Keratinocyte (primary cell): ENCODE measurements around the gene TNFAIP8L2. TPM values are rescaled to one million over a fixed set of nuclear protein-coding genes. Genes with fewer than 3 reads are reported as not detected.

Experiments used
- DNase-seq: peaks from one replicate; pipeline ENCODE4 v3.0.0-alpha.2; 2011; ENCODE audit warnings: low read depth, missing footprints, low spot score
- FAIRE-seq: peaks from 2 replicates; lab custom pipeline; 2011; peaks lifted over from hg19 to GRCh38; lab: Jason Lieb, UNC
- H2AFZ ChIP-seq: 2 replicates; pipeline ENCODE4 v1.6.0; 2012; ENCODE audit warnings: low read length, control low read depth, inconsistent platforms; ENCODE audit not compliant: control insufficient read depth
- H3K27ac ChIP-seq: 2 replicates; pipeline ENCODE4 v1.5.1; 2011; ENCODE audit warnings: low read length; ENCODE audit not compliant: control insufficient read depth, insufficient read depth
- H3K27me3 ChIP-seq: 3 replicates; pipeline ENCODE4 v1.6.0; 2011; ENCODE audit warnings: low read length; ENCODE audit not compliant: control insufficient read depth, insufficient read depth; ENCODE audit errors: extremely low read depth
- H3K36me3 ChIP-seq, 2 experiments: 2 replicates in 1 of 2; 3 replicates in 1 of 2; pipeline ENCODE4 v1.5.1; 2011; ENCODE audit warnings: low read length in 2 of 2, mild to moderate bottlenecking in 1 of 2; ENCODE audit not compliant: control insufficient read depth in 2 of 2, insufficient read depth in 2 of 2; ENCODE audit errors: extremely low read depth in 1 of 2
- H3K4me1 ChIP-seq: 3 replicates; pipeline ENCODE4 v1.5.1; 2011; ENCODE audit warnings: low read length; ENCODE audit not compliant: control insufficient read depth, insufficient read depth; ENCODE audit errors: extremely low read depth
- H3K4me2 ChIP-seq: 3 replicates; pipeline ENCODE4 v1.6.0; 2011; ENCODE audit warnings: low read depth, low read length; ENCODE audit not compliant: control insufficient read depth, insufficient read depth; ENCODE audit errors: extremely low read depth
- H3K4me3 ChIP-seq, 3 experiments: fragments of 200-600 bp in 1 of 3; sonication (generic) in 1 of 3; 2 replicates in 2 of 3; 3 replicates in 1 of 3; pipeline ENCODE4 v1.5.1; 2011 to 2016; ENCODE audit warnings: low read length in 3 of 3, mild to moderate bottlenecking in 3 of 3, control low read depth in 2 of 3, inconsistent platforms in 1 of 3, low read depth in 1 of 3, mixed read lengths in 1 of 3, mixed run types in 1 of 3, moderate library complexity in 1 of 3; ENCODE audit not compliant: control insufficient read depth in 2 of 3, insufficient read depth in 2 of 3; ENCODE audit errors: extremely low read depth in 1 of 3
- H3K79me2 ChIP-seq: 2 replicates; pipeline ENCODE4 v1.6.0; 2012; ENCODE audit warnings: low read length; ENCODE audit not compliant: control insufficient read depth, insufficient read depth
- H3K9ac ChIP-seq: 3 replicates; pipeline ENCODE4 v1.6.0; 2011; ENCODE audit warnings: low read length; ENCODE audit not compliant: control insufficient read depth, insufficient read depth; ENCODE audit errors: extremely low read depth
- H3K9me1 ChIP-seq: 3 replicates; pipeline ENCODE4 v1.6.0; 2011; ENCODE audit warnings: low read length; ENCODE audit not compliant: control insufficient read depth, insufficient read depth; ENCODE audit errors: extremely low read depth
- H3K9me3 ChIP-seq: 2 replicates; pipeline ENCODE4 v1.5.1; 2012; ENCODE audit warnings: low read depth, low read length; ENCODE audit not compliant: control insufficient read depth
- H4K20me1 ChIP-seq: 3 replicates; pipeline ENCODE4 v1.6.0; 2011; ENCODE audit warnings: low read length; ENCODE audit not compliant: control insufficient read depth, insufficient read depth; ENCODE audit errors: extremely low read depth
- EZH2 ChIP-seq: IDR thresholded peaks from one replicate; pipeline ENCODE4 v1.6.1; 2012; ENCODE audit warnings: inconsistent platforms, mild to moderate bottlenecking, low read length, moderate library complexity
- dilution Hi-C: fragments of 300-500 bp; cut with MboI; formaldehyde crosslinking; loops from one replicate; pipeline ENCODE4 v1.7.0; 2020; ENCODE audit warnings: low sequenced_read_pairs; ENCODE audit not compliant: extremely low pct_ligation_motif_present
- polyA plus RNA-seq, 5 experiments: library from polyadenylated mRNA; depleted of rRNA in 3 of 5; stranded (reverse) in 3 of 5; stranded (forward) in 1 of 5; unstranded in 1 of 5; fragments of >200 nt; gene quantifications; 1 replicate in 1 of 5; 2 replicates in 3 of 5; 3 replicates in 1 of 5; pipeline versions ENCODE4 v1.2.1 to v1.2.3, GENCODE V29; 2011 to 2012; ENCODE audit warnings: missing spikeins in 2 of 5, low read depth in 1 of 5, low replicate concordance in 1 of 5
- TF ChIP-seq, protein P1 (sequence below), 3 experiments: IDR thresholded peaks in 1 of 3; conservative IDR thresholded peaks in 1 of 3; optimal IDR thresholded peaks in 1 of 3; 2 replicates in 2 of 3; 3 replicates in 1 of 3; pipeline versions ENCODE3 to v1.5.1; 2011; ENCODE audit warnings: low read length in 3 of 3, mild to moderate bottlenecking in 3 of 3, moderate library complexity in 2 of 3, control low read depth in 1 of 3, inconsistent platforms in 1 of 3; ENCODE audit not compliant: insufficient read depth in 2 of 3; ENCODE audit errors: extremely low read depth in 1 of 3

TNFAIP8L2 gene
- polyA plus RNA-seq, 1 donor (not counting 4 experiments of a cell fraction or from before 2014, with no cell fraction given): not detected

DNA sequence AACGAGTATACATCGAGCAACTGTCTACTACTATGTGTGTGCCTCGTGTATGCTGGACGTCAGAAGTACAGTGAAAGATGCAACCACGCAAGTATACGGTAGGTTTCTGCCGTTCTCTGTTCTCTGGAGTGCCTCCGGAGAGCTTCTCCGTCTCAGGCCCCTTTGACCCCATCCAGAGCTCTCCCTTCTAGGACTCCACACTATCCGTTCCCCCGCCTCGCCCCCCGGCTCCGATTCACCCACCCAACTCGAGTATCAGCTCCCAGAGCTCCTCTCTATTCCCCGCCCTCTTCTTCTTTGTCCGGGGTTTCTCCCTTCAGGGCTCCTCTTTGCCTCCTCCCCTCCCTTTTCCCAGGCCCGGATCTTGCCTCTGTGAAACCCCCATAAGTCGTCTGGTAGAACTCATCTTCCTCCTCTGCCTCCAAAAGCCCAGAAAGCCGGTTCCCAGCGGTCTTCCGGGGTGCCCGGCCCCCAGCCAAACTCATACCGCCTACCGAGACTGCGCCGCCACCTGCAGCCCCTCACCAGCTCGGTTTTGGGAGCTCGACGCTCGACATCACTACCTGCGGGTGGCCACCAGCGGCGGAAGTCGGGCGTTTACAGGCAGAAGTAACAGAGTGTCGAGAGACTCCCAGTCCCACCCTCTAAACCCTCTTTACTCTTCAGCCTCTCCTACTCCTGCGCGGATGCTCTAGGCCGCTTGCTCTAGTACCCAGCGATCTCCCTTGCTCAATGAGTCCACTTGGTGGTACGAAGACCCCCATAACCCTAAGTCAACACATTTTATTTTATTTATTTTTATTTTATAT, 33.4 kb downstream of the TNFAIP8L2 start, which contains the start of gene VPS72:
Gene VPS72, minus strand, starts transcription at position 561 of the 809 bp plus-strand sequence. Its CDS starts 76 bp downstream, at position 485.
- Histone ChIP-seq H3K27me3 (no peaks in the 10 kb centered on the region), H3K9me3 (no peaks in the 10 kb centered on the region), H3K36me3 (peaks cover 5 to 9% of the 10 kb centered on the region in 2 experiments), H3K27ac (peak within 1 kb of the TSS; percentile 91), H3K4me1 (peaks cover 29% of the 10 kb centered on the region), H4K20me1 (no peaks in the 10 kb centered on the region), H3K9me1 (no peaks in the 10 kb centered on the region), H3K4me2 (peak within 1 kb of the TSS; percentile 75), H3K9ac (peak within 1 kb of the TSS; percentile 95), H3K4me3 (peak within 1 kb of the TSS; percentile 60 to 95 (median 80)), H3K79me2 (peaks cover 36% of the 10 kb centered on the region), H2AFZ (peak within 1 kb of the TSS; percentile 86)
- TF ChIP-seq, protein P1, sequence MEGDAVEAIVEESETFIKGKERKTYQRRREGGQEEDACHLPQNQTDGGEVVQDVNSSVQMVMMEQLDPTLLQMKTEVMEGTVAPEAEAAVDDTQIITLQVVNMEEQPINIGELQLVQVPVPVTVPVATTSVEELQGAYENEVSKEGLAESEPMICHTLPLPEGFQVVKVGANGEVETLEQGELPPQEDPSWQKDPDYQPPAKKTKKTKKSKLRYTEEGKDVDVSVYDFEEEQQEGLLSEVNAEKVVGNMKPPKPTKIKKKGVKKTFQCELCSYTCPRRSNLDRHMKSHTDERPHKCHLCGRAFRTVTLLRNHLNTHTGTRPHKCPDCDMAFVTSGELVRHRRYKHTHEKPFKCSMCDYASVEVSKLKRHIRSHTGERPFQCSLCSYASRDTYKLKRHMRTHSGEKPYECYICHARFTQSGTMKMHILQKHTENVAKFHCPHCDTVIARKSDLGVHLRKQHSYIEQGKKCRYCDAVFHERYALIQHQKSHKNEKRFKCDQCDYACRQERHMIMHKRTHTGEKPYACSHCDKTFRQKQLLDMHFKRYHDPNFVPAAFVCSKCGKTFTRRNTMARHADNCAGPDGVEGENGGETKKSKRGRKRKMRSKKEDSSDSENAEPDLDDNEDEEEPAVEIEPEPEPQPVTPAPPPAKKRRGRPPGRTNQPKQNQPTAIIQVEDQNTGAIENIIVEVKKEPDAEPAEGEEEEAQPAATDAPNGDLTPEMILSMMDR (optimal IDR thresholded peaks at IDR 0.05 in 1 of 3, IDR thresholded peaks at IDR 0.05 in 1 of 3, conservative IDR thresholded peaks at IDR 0.05 in 1 of 3; ENCODE audit: extremely low read depth in 1 of 3, insufficient read depth in 2 of 3, low read length in 3 of 3): no peak
- no peak for TF ChIP-seq EZH2
- FAIRE-seq: no peak
- DNase-seq: no peak
- dilution Hi-C loops: no loop called here

- no peak for FAIRE-seq
- DNase-seq: no peak
- Histone ChIP-seq H3K36me3 (no peaks in the 10 kb centered on the region), H3K9me1 (no peaks in the 10 kb centered on the region), H3K27ac (no peak overlapping the region), H3K4me1 (peaks cover 30% of the 10 kb centered on the region), H3K27me3 (no peaks in the 10 kb centered on the region), H3K79me2 (peaks cover 26% of the 10 kb centered on the region), H2AFZ (no peak overlapping the region), H3K9ac (no peak overlapping the region), H3K4me3 (no peak overlapping the region), H4K20me1 (no peaks in the 10 kb centered on the region), H3K4me2 (no peak overlapping the region), H3K9me3 (no peaks in the 10 kb centered on the region)
- dilution Hi-C loops: no loop called here
- TF ChIP-seq, protein P1 (optimal IDR thresholded peaks at IDR 0.05 in 1 of 3, IDR thresholded peaks at IDR 0.05 in 1 of 3, conservative IDR thresholded peaks at IDR 0.05 in 1 of 3; ENCODE audit: extremely low read depth in 1 of 3, insufficient read depth in 2 of 3, low read length in 3 of 3): no peak
- no peak for TF ChIP-seq EZH2
Measured at GRCh38 chr1:151192047-151192446, 35.6 kb downstream of the TNFAIP8L2 start.
